Breast epithelium (tissue), 4 donors: ENCODE results near the gene ZFYVE16. TPM values are rescaled to one million over a fixed set of nuclear protein-coding genes. Genes with fewer than 3 reads are reported as not detected.

Experiments
- DNase-seq, 2 donors: peaks; one replicate each; pipeline ENCODE4 v3.0.0-alpha.2; 2019; ENCODE audit warnings: low spot score in 2 of 2
- H3K27ac ChIP-seq, 2 donors: fragments of 200-600 bp; sonication (generic) in 1 of 2; one replicate each; pipeline ENCODE4 v1.5.1; 2016 to 2019; ENCODE audit warnings: mild to moderate bottlenecking in 1 of 2
- H3K27me3 ChIP-seq, 2 donors: fragments of 200-600 bp; sonication (generic) in 1 of 2; one replicate each; pipeline versions ENCODE4 v1.5.1 to v1.6.0; 2017 to 2019; ENCODE audit warnings: control low read depth in 1 of 2, mild to moderate bottlenecking in 1 of 2
- H3K36me3 ChIP-seq: fragments of 200-600 bp; one replicate; pipeline ENCODE4 v1.5.1; 2019
- H3K4me1 ChIP-seq, 2 donors: fragments of 200-600 bp; sonication (generic); one replicate each; pipeline ENCODE4 v1.5.1; 2016 to 2019; ENCODE audit warnings: control low read depth in 1 of 2
- H3K4me3 ChIP-seq, 3 donors: fragments of 200-600 bp; sonication (generic); 1 replicate in 2 of 3; 2 replicates in 1 of 3; pipeline ENCODE4 v1.5.1; 2016 to 2019; ENCODE audit warnings: mild to moderate bottlenecking in 3 of 3, moderate library complexity in 2 of 3
- H3K9me3 ChIP-seq, 2 donors: fragments of 200-600 bp; sonication (generic) in 1 of 2; one replicate each; pipeline ENCODE4 v1.5.1; 2016 to 2019; ENCODE audit warnings: control low read depth in 1 of 2
- POLR2A ChIP-seq: fragments of 450-650 bp; IDR thresholded peaks from one replicate; pipeline ENCODE4 v1.6.1; 2016; ENCODE audit warnings: antibody characterized with exemption, mild to moderate bottlenecking, moderate library complexity
- POLR2AphosphoS5 ChIP-seq, 3 donors: sonication (generic); formaldehyde crosslinking; IDR thresholded peaks; one replicate each; pipeline ENCODE4 v1.6.1; 2017; ENCODE audit warnings: antibody characterized with exemption in 3 of 3
- intact Hi-C: fragments of 100-400 bp; cut with DNase I; formaldehyde crosslinking; loops from one replicate; pipeline ENCODE4 v1.15.1; 2023; ENCODE audit warnings: low total_unique reads
- total RNA-seq, 3 donors: library from RNA; depleted of rRNA; stranded (reverse); fragments of >200 nt; gene quantifications; one replicate each; pipeline ENCODE4 v1.1.0, GENCODE V29; 2016
- TF ChIP-seq, protein P1 (sequence below), 3 donors: fragments of 450-650 bp; IDR thresholded peaks; one replicate each; pipeline ENCODE4 v1.5.1; 2016 to 2017; ENCODE audit warnings: antibody characterized with exemption in 3 of 3, mild to moderate bottlenecking in 3 of 3, moderate library complexity in 3 of 3

Gene ZFYVE16
- total RNA-seq, 3 donors from 2014 or later: 28.0 to 61.9 (median 50.5) TPM

DNA sequence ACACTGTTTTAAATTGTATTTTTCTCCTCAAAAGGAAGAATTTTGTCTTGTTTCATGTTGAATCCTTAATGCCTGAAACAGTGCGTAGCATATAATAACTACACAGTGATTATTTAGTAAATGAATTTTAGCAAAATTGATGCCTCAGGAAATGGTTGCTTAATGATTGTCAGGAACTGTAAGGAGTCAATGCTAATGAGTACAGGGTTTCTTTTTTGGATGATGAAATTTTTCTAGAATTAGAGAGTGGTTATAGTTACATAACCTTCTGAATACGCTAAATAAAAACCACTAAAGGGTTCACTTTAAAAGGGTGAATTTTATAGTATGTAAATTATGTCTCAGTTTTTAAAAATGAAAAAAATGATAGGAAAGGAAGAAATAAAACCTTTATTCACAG is 94.9 kb downstream of the ZFYVE16 start:
- Histone ChIP-seq H3K36me3 (no peaks in the 10 kb centered on the region), H3K27me3 (no peaks in the 10 kb centered on the region), H3K4me1 (no peaks in the 10 kb centered on the region), H3K27ac (no peak overlapping the region), H3K4me3 (no peak overlapping the region), H3K9me3 (no peaks in the 10 kb centered on the region)
- intact Hi-C loops: no loop called here
- TF ChIP-seq, protein P1, sequence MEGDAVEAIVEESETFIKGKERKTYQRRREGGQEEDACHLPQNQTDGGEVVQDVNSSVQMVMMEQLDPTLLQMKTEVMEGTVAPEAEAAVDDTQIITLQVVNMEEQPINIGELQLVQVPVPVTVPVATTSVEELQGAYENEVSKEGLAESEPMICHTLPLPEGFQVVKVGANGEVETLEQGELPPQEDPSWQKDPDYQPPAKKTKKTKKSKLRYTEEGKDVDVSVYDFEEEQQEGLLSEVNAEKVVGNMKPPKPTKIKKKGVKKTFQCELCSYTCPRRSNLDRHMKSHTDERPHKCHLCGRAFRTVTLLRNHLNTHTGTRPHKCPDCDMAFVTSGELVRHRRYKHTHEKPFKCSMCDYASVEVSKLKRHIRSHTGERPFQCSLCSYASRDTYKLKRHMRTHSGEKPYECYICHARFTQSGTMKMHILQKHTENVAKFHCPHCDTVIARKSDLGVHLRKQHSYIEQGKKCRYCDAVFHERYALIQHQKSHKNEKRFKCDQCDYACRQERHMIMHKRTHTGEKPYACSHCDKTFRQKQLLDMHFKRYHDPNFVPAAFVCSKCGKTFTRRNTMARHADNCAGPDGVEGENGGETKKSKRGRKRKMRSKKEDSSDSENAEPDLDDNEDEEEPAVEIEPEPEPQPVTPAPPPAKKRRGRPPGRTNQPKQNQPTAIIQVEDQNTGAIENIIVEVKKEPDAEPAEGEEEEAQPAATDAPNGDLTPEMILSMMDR (IDR thresholded peaks at IDR 0.05): no peak
- TF ChIP-seq POLR2AphosphoS5 (IDR thresholded peaks at IDR 0.05) (no peak), POLR2A (no peak)
- DNase-seq: no peak

DNA sequence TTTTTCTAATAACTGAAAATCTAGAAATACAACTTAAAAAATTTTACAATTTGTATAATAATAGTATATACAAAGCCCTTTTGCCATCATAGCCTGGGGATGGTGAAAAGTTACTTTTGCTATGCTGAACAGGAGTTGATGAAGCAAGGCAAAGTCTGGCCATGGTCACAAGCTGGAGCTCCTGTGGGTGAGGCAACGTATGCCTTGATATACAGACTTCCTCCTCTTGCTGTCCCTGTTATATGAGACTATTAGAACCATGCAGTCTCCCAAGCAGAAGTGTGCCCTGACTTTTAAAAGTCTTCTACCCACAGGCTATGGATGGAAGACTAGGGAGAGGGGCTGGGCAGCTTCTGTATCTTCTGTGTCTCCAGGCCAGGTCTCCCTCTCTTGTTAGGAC is 95.8 kb downstream of the ZFYVE16 start:
- Histone ChIP-seq H3K36me3 (no peaks in the 10 kb centered on the region), H3K4me1 (no peaks in the 10 kb centered on the region), H3K27ac (no peak overlapping the region), H3K9me3 (no peaks in the 10 kb centered on the region), H3K27me3 (no peaks in the 10 kb centered on the region), H3K4me3 (no peak overlapping the region)
- intact Hi-C loops: no loop called here
- no peak for DNase-seq
- no peak for TF ChIP-seq POLR2A
- no peak for TF ChIP-seq POLR2AphosphoS5 (IDR thresholded peaks at IDR 0.05)
- TF ChIP-seq, protein P1 (IDR thresholded peaks at IDR 0.05): no peak

DNA sequence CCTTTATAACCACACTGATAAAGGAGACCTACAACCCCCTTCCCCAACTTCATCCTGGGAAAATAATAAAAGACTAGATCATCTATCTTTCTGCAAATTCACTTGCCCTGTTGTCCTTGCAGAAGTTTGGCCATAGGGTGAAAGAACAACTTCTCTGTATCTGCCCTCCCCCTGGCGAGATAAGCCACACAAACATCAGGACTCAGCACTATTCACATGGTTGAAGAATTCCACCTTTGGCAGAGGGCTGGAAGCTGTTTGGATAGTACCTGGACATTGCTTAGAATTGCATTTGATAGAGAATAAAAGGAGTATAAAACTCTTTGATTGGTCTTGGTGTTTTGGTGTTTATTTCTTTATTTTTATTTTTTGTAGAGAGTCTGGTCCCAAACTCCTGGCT is 97.0 kb downstream of the ZFYVE16 start:
- Histone ChIP-seq H3K27me3 (no peaks in the 10 kb centered on the region), H3K4me1 (no peaks in the 10 kb centered on the region), H3K36me3 (no peaks in the 10 kb centered on the region), H3K9me3 (no peaks in the 10 kb centered on the region), H3K27ac (no peak overlapping the region), H3K4me3 (no peak overlapping the region)
- DNase-seq: no peak
- no peak for TF ChIP-seq POLR2AphosphoS5 (IDR thresholded peaks at IDR 0.05)
- TF ChIP-seq POLR2A: no peak
- TF ChIP-seq, protein P1 (IDR thresholded peaks at IDR 0.05): no peak
- intact Hi-C loops: no loop called here

DNA sequence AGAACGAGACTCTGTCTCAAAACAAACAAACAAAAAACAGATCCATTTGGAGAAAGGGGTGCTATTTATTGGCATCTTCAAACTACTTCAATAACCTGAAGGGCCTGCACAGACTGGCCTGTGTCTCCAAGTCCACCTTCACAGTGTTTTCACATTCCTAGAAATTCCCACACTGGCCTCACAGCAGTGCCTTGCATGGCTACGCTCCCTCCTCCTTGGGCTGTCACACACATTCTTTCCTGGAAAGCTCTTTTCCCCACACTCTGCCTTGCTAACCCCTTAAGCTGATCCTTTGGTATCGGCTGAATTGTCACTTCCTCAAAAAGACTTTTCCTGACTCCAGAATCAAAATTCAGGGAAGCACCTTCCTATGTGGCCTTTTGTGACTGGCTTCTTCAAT is 99.8 kb downstream of the ZFYVE16 start:
- Histone ChIP-seq H3K36me3 (no peaks in the 10 kb centered on the region), H3K9me3 (no peaks in the 10 kb centered on the region), H3K27me3 (no peaks in the 10 kb centered on the region), H3K27ac (no peak overlapping the region), H3K4me1 (no peaks in the 10 kb centered on the region), H3K4me3 (no peak overlapping the region)
- intact Hi-C loops: loop anchor here (2.0 kb wide), 1 partner anchor 63 kb away; the partner anchor contains the start of gene ANKRD34B
- TF ChIP-seq POLR2AphosphoS5 (IDR thresholded peaks at IDR 0.05): no peak
- no peak for TF ChIP-seq POLR2A
- TF ChIP-seq, protein P1 (IDR thresholded peaks at IDR 0.05): no peak
- DNase-seq: no peak

DNA sequence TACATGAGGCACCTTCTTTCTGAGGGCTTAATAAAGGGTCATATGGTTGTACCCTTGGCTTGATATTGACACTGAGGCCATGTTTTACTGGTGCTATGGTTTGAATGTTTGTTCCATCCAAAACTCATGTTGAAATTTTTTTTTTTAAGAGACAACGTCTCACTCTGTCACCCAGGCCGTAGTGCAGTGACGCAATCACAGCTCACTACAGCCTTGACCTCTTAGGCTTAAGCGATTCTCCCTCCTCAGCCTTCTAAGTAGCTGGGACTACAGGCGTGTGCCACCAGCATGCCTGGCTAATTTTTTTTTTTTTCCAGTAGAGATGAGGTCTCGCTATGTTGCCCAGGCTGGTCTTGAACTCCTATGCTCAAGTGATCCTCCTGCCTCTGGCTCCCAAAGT is 101.0 kb downstream of the ZFYVE16 start:
- no peaks in the 10 kb centered on the region for H3K9me3 ChIP-seq
- no peak for DNase-seq
- no peak overlapping the region for H3K4me3 ChIP-seq
- TF ChIP-seq, protein P1 (IDR thresholded peaks at IDR 0.05): no peak
- TF ChIP-seq POLR2AphosphoS5 (IDR thresholded peaks at IDR 0.05) (no peak), POLR2A (no peak)
- intact Hi-C loops: no loop called here
- H3K27me3 ChIP-seq: no peaks in the 10 kb centered on the region
- H3K36me3 ChIP-seq: no peaks in the 10 kb centered on the region
- H3K4me1 ChIP-seq: no peaks in the 10 kb centered on the region
- H3K27ac ChIP-seq: no peak overlapping the region
